Sigmoid colon (tissue), 7 donors: Measurements from ENCODE around the gene LRP8. TPM values are rescaled to one million over a fixed set of nuclear protein-coding genes. Genes with fewer than 3 reads are reported as not detected.

Experiments
- DNase-seq: peaks from one replicate; pipeline ENCODE4 v3.0.0-alpha.2; 2019
- H3K27ac ChIP-seq, 4 donors: fragments of 200-600 bp; sonication (generic); one replicate each; pipeline ENCODE4 v1.5.1; 2016 to 2019; ENCODE audit warnings: mild to moderate bottlenecking in 1 of 4
- H3K27me3 ChIP-seq, 3 donors: fragments of 200-600 bp; sonication (generic); one replicate each; pipeline ENCODE4 v1.5.1; 2019; ENCODE audit warnings: mild to moderate bottlenecking in 1 of 3
- H3K36me3 ChIP-seq, 4 donors: fragments of 200-600 bp; sonication (generic); one replicate each; pipeline ENCODE4 v1.5.1; 2016 to 2019
- H3K4me1 ChIP-seq, 4 donors: fragments of 200-600 bp; sonication (generic); one replicate each; pipeline ENCODE4 v1.5.1; 2017 to 2019
- H3K4me3 ChIP-seq, 4 donors: fragments of 200-600 bp; sonication (generic); one replicate each; pipeline ENCODE4 v1.5.1; 2017 to 2019; ENCODE audit warnings: mild to moderate bottlenecking in 2 of 4, moderate library complexity in 1 of 4
- H3K9me3 ChIP-seq, 4 donors: fragments of 200-600 bp in 3 of 4; sonication (generic) in 3 of 4; one replicate each; pipeline versions ENCODE4 v1.5.1 to v1.6.1; 2013 to 2019
- EP300 ChIP-seq, 4 donors: sonication (generic); formaldehyde crosslinking; IDR thresholded peaks; one replicate each; pipeline ENCODE4 v1.6.1; 2017; ENCODE audit warnings: antibody characterized with exemption in 4 of 4
- POLR2A ChIP-seq, 2 donors: fragments of 450-650 bp; IDR thresholded peaks; one replicate each; pipeline ENCODE4 v1.6.1; 2016; ENCODE audit warnings: antibody characterized with exemption in 2 of 2, mild to moderate bottlenecking in 2 of 2, moderate library complexity in 2 of 2
- POLR2AphosphoS5 ChIP-seq, 4 donors: sonication (generic); formaldehyde crosslinking; IDR thresholded peaks; one replicate each; pipeline ENCODE4 v1.6.1; 2017; ENCODE audit warnings: antibody characterized with exemption in 4 of 4
- WGBS, 2 donors: extraction: QIAGEN DNeasy Blood & Tissue Kit; methylation state at CpG; one replicate each; pipeline ENCODE4 v1.1.7; 2013; 5-methylcytosine and 5-hydroxymethylcytosine counted together
- intact Hi-C: fragments of 100-400 bp; cut with DNase I; formaldehyde crosslinking; loops from one replicate; pipeline ENCODE4 v1.15.1; 2023
- polyA plus RNA-seq, 3 donors: library from polyadenylated mRNA; stranded (reverse); fragments of 200-250 nt; gene quantifications; one replicate each; pipeline ENCODE4 v1.2.3, GENCODE V29; 2013
- total RNA-seq, 4 donors: library from RNA; depleted of rRNA; stranded (reverse); fragments of >200 nt; gene quantifications; one replicate each; pipeline ENCODE4 v1.1.0, GENCODE V29; 2016
- TF ChIP-seq, protein P1 (sequence below), 4 experiments: fragments of 450-650 bp in 3 of 4; fragments of 200-600 bp in 1 of 4; IDR thresholded peaks; one replicate each; pipeline ENCODE4 v1.5.1; 2016 to 2019; ENCODE audit warnings: antibody characterized with exemption in 4 of 4, mild to moderate bottlenecking in 3 of 4, moderate library complexity in 2 of 4
- donor health status: healthy with polysubstance abuse.
- donor health status: Bipolar disorder and iron deficiency.
- donor health status: healthy.

LRP8 gene
- total and polyA plus RNA-seq, 7 donors: 0.69 to 7.8 (median 1.2) TPM

GRCh38 chr1:53299233-53299632 is 28.6 kb downstream of the LRP8 start:
- intact Hi-C loops: no loop called here
- H3K4me3 ChIP-seq: no peak overlapping the region
- TF ChIP-seq POLR2A (IDR thresholded peaks at IDR 0.05) (no peak), EP300 (IDR thresholded peaks at IDR 0.05) (no peak), POLR2AphosphoS5 (IDR thresholded peaks at IDR 0.05) (no peak)
- TF ChIP-seq, protein P1, sequence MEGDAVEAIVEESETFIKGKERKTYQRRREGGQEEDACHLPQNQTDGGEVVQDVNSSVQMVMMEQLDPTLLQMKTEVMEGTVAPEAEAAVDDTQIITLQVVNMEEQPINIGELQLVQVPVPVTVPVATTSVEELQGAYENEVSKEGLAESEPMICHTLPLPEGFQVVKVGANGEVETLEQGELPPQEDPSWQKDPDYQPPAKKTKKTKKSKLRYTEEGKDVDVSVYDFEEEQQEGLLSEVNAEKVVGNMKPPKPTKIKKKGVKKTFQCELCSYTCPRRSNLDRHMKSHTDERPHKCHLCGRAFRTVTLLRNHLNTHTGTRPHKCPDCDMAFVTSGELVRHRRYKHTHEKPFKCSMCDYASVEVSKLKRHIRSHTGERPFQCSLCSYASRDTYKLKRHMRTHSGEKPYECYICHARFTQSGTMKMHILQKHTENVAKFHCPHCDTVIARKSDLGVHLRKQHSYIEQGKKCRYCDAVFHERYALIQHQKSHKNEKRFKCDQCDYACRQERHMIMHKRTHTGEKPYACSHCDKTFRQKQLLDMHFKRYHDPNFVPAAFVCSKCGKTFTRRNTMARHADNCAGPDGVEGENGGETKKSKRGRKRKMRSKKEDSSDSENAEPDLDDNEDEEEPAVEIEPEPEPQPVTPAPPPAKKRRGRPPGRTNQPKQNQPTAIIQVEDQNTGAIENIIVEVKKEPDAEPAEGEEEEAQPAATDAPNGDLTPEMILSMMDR (IDR thresholded peaks at IDR 0.05): no peak
- WGBS, 2 donors: 84 to 89% methylated on average over 3 of the region's 3 CpGs
- no peaks in the 10 kb centered on the region for H3K9me3 ChIP-seq
- H3K4me1 ChIP-seq: no peaks in the 10 kb centered on the region
- H3K27me3 ChIP-seq: no peaks in the 10 kb centered on the region
- DNase-seq: no peak
- H3K36me3 ChIP-seq: no peaks in the 10 kb centered on the region
- no peak overlapping the region for H3K27ac ChIP-seq

DNA sequence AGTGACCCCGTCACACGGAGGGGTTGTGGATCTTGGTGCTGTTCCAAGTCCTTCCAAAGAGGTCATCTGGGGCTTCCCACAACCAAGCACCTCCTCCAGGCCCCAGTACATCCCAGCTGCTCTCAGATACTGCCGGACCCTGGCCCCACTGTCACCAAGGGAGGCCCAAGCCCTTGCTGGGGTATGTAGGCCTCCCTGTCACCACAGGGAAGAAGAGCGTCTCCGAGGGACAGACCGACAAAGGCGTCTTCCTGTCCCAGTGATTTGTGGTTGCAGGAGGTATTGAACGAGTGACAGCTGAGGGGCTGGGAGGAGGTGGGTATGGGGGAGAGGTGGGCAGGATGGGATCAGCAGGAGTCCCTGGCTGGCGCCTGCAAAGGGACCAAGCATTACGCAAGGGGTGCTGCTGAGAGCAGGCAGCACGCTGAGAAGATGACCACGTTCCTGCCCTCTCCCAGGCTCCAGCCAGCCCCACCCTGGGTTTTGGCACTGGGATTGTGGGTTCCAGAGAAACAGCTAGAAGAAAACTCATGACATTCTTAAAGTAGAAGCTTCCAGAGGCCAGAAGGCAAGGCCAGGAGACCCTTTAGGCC is 29.7 kb downstream of the LRP8 start:
- no peaks in the 10 kb centered on the region for H3K36me3 ChIP-seq
- WGBS, 2 donors: 71 to 84% methylated on average over 12 of the region's 12 CpGs
- H3K27me3 ChIP-seq: no peaks in the 10 kb centered on the region
- H3K4me1 ChIP-seq: peaks cover 0 to 5% (median 0%) of the 10 kb centered on the region in 4 donors
- no peak overlapping the region for H3K27ac ChIP-seq
- no peak overlapping the region for H3K4me3 ChIP-seq
- TF ChIP-seq EP300 (IDR thresholded peaks at IDR 0.05) (no peak), POLR2A (IDR thresholded peaks at IDR 0.05) (no peak), POLR2AphosphoS5 (IDR thresholded peaks at IDR 0.05) (no peak)
- TF ChIP-seq, protein P1 (IDR thresholded peaks at IDR 0.05): no peak
- intact Hi-C loops: no loop called here
- H3K9me3 ChIP-seq: no peaks in the 10 kb centered on the region
- no peak for DNase-seq

GRCh38 chr1:53297195-53297594 is 30.7 kb downstream of the LRP8 start:
- Histone ChIP-seq H3K4me1 (peaks cover 0 to 8% (median 0%) of the 10 kb centered on the region in 4 donors), H3K4me3 (no peak overlapping the region), H3K27me3 (no peaks in the 10 kb centered on the region), H3K9me3 (no peaks in the 10 kb centered on the region), H3K36me3 (no peaks in the 10 kb centered on the region), H3K27ac (no peak overlapping the region)
- DNase-seq: no peak
- intact Hi-C loops: no loop called here
- 89 to 95% methylated on average over 17 of the region's 17 CpGs for WGBS, 2 donors
- TF ChIP-seq, protein P1 (IDR thresholded peaks at IDR 0.05): no peak
- TF ChIP-seq POLR2AphosphoS5 (IDR thresholded peaks at IDR 0.05): no peak
- no peak for TF ChIP-seq EP300 (IDR thresholded peaks at IDR 0.05)
- no peak for TF ChIP-seq POLR2A (IDR thresholded peaks at IDR 0.05)

GRCh38 chr1:53296117-53296749 is 31.6 kb downstream of the LRP8 start:
- no peak for DNase-seq
- H3K4me1 ChIP-seq: peaks cover 0 to 8% (median 0%) of the 10 kb centered on the region in 4 donors
- WGBS, 2 donors: 22 to 57% methylated on average over 12 of the region's 12 CpGs
- no peak overlapping the region for H3K27ac ChIP-seq
- no peaks in the 10 kb centered on the region for H3K27me3 ChIP-seq
- no peak overlapping the region for H3K4me3 ChIP-seq
- intact Hi-C loops: no loop called here
- TF ChIP-seq, protein P1 (IDR thresholded peaks at IDR 0.05): no peak
- no peak for TF ChIP-seq POLR2AphosphoS5 (IDR thresholded peaks at IDR 0.05)
- TF ChIP-seq POLR2A (IDR thresholded peaks at IDR 0.05): no peak
- no peak for TF ChIP-seq EP300 (IDR thresholded peaks at IDR 0.05)
- no peaks in the 10 kb centered on the region for H3K36me3 ChIP-seq
- no peaks in the 10 kb centered on the region for H3K9me3 ChIP-seq
